ENCODE results near the gene LGALS7B. TPM values are rescaled to one million over a fixed set of nuclear protein-coding genes. Genes with fewer than 3 reads are reported as not detected.

Gene LGALS7B
- total and polyA plus RNA-seq, 2 of the 4 experiments (the other 2 are of a cell fraction): not detected

GRCh38 chr19:38742906-38743305 is 46.1 kb upstream of the LGALS7B start:
- Histone ChIP-seq H4K5ac (ENCODE audit: low read depth, low read length) (no peak overlapping the region), H4K91ac (ENCODE audit: insufficient read depth, low read depth, low read length) (no peak overlapping the region), H4K8ac (ENCODE audit: low read depth in 2 of 2, low read length in 2 of 2) (no peak overlapping the region), H4K20me1 (ENCODE audit: insufficient read depth, low read length) (no peaks in the 10 kb centered on the region), H3K27ac (ENCODE audit: insufficient read depth, low read length) (no peak overlapping the region), H3K27me3 (ENCODE audit: control insufficient read depth, insufficient read depth, low read length) (no peaks in the 10 kb centered on the region; the same call in 1 of the 2 replicates), H3K18ac (ENCODE audit: low read depth, low read length) (no peak overlapping the region), H3K4me2 (ENCODE audit: low read depth, low read length) (no peak overlapping the region), H2BK5ac (ENCODE audit: low read depth, low read length, poor library complexity, severe bottlenecking) (no peak overlapping the region), H2AK9ac (replicated peaks; ENCODE audit: low read depth, low read length, poor library complexity) (no peak overlapping the region), H3K36me3 (ENCODE audit: control insufficient read depth, insufficient read depth, low read length) (no peaks in the 10 kb centered on the region), H3K56ac (ENCODE audit: extremely low read depth, insufficient read depth, low read length) (no peak overlapping the region), H2BK15ac (ENCODE audit: low read depth, low read length) (no peak overlapping the region), H2AK5ac (ENCODE audit: low read depth, low read length) (no peak overlapping the region; the same call in 1 of the 2 replicates), H3K9me1 (ENCODE audit: insufficient read depth, low read length) (no peaks in the 10 kb centered on the region), H3K23ac (ENCODE audit: low read depth, low read length) (no peak overlapping the region), H3K4me3 (ENCODE audit: insufficient read depth, low read depth, low read length) (no peak overlapping the region), H3K9ac (ENCODE audit: low read depth, low read length) (no peak overlapping the region), H3K14ac (replicated peaks; ENCODE audit: low read depth, low read length) (no peak overlapping the region), H2BK120ac (ENCODE audit: low read depth, low read length) (no peak overlapping the region), H3K4ac (ENCODE audit: low read depth, low read length) (no peak overlapping the region), H2BK20ac (ENCODE audit: low read depth, low read length) (no peak overlapping the region), H2AFZ (replicated peaks; ENCODE audit: low read length, poor library complexity) (no peak overlapping the region), H3K4me1 (ENCODE audit: control insufficient read depth, insufficient read depth, low read length) (no peaks in the 10 kb centered on the region), H3K9me3 (ENCODE audit: control insufficient read depth, insufficient read depth, low read length) (no peaks in the 10 kb centered on the region), H3K79me1 (ENCODE audit: low read depth in 1 of 2, low read length in 2 of 2) (no peaks in the 10 kb centered on the region)
- ChIA-PET POLR2A (ENCODE audit: unreplicated experiment) (interaction anchor here (0.6 kb wide), 1 partner anchor 10 kb away, joined by 3 read pairs; no protein-coding TSS in a partner anchor), CTCF (no interaction called here)
- no peak for TF ChIP-seq MAZ (IDR thresholded peaks at IDR 0.05; ENCODE audit: borderline replicate concordance, low read depth, low read length)
- TF ChIP-seq BHLHE40 (IDR thresholded peaks at IDR 0.05; ENCODE audit: low read depth, low read length): no peak
- TF ChIP-seq CHD1 (IDR thresholded peaks at IDR 0.05; ENCODE audit: low read depth, low read length): no peak
- TF ChIP-seq NFE2L2 (IDR thresholded peaks at IDR 0.05; ENCODE audit: low read depth, low read length): no peak
- TF ChIP-seq RCOR1 (IDR thresholded peaks at IDR 0.05; ENCODE audit: insufficient replicate concordance, low read length): no peak
- no peak for TF ChIP-seq FOS (IDR thresholded peaks at IDR 0.05; ENCODE audit: low read depth, low read length)
- no peak for TF ChIP-seq CEBPB (IDR thresholded peaks at IDR 0.05; ENCODE audit: low read depth, low read length)
- no peak for TF ChIP-seq MAFK (IDR thresholded peaks at IDR 0.05; ENCODE audit: low read depth, low read length)
- no peak for TF ChIP-seq MXI1 (IDR thresholded peaks at IDR 0.05; ENCODE audit: borderline replicate concordance, low read depth, low read length)
- TF ChIP-seq ELK1 (IDR thresholded peaks at IDR 0.05; ENCODE audit: borderline replicate concordance, low read depth, low read length): no peak
- TF ChIP-seq SMC3 (IDR thresholded peaks at IDR 0.05; ENCODE audit: low read depth, low read length): no peak
- TF ChIP-seq POLR2A (IDR thresholded peaks at IDR 0.05; ENCODE audit: low read depth, low read length): no peak
- no peak for TF ChIP-seq RAD21 (IDR thresholded peaks at IDR 0.05; ENCODE audit: low read length)
- TF ChIP-seq USF2 (IDR thresholded peaks at IDR 0.05; ENCODE audit: low read depth, low read length): no peak
- TF ChIP-seq RFX5 (IDR thresholded peaks at IDR 0.05; ENCODE audit: low read depth, low read length): no peak
- no peak for TF ChIP-seq CTCF (conservative IDR thresholded peaks at IDR 0.05; ENCODE audit: low read depth, low read length)
- DNase-seq: no peak
- dilution Hi-C loops (cut with HindIII; ENCODE audit: low sequenced_read_pairs, unreplicated experiment): no loop called here
- no TSS peak for BruUV-seq (replicated peaks)
- WGBS, 2 experiments (ENCODE audit: extremely low coverage in 2 of 2, insufficient read length in 1 of 2): no CpG with 5 or more reads among the region's 6 CpGs
- no peak for ATAC-seq (ENCODE audit: low read depth)
- in situ Hi-C loops (cut with MboI; ENCODE audit: low sequenced_read_pairs): loop anchor here (25.0 kb wide), 1 partner anchor 169 kb away; the partner anchor contains the start of gene CCER2
- intact Hi-C loops (cut with micrococcal nuclease): no loop called here
